PC-9 (cell line): ENCODE data around the gene ATP13A2.

Experiments used
- EZH2 ChIP-seq: fragments of 200-600 bp; sonication (generic); IDR thresholded peaks from 2 replicates; pipeline ENCODE4 v1.8.0; 2017; ENCODE audit warnings: antibody characterized with exemption, low read depth
- TF ChIP-seq, protein P1 (sequence below): fragments of 200-600 bp; sonication (generic); conservative IDR thresholded peaks from 2 replicates; pipeline ENCODE4 v1.6.1; 2017; ENCODE audit warnings: mixed run types, antibody characterized with exemption, mild to moderate bottlenecking, moderate library complexity

DNA sequence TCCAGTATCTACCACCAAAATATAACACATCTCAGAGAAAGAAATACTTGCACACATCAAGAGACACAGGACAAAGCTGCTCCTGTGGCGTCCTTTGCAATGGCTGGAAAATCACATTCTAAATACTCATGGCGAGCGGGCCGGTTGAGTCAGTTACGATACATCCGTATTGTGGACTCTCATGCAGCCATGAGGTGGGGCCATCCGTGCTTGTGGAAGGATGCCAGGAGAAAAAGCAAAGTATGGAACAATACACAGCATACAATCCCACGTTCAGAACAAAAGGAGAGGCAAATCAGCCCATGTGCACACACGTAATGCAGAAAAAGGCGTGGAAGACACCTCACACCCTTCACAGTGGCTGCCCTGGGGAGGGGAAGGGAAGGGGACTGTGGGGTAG lies 13.1 kb downstream of the ATP13A2 start:
- TF ChIP-seq EZH2 = no peak
- TF ChIP-seq, protein P1, sequence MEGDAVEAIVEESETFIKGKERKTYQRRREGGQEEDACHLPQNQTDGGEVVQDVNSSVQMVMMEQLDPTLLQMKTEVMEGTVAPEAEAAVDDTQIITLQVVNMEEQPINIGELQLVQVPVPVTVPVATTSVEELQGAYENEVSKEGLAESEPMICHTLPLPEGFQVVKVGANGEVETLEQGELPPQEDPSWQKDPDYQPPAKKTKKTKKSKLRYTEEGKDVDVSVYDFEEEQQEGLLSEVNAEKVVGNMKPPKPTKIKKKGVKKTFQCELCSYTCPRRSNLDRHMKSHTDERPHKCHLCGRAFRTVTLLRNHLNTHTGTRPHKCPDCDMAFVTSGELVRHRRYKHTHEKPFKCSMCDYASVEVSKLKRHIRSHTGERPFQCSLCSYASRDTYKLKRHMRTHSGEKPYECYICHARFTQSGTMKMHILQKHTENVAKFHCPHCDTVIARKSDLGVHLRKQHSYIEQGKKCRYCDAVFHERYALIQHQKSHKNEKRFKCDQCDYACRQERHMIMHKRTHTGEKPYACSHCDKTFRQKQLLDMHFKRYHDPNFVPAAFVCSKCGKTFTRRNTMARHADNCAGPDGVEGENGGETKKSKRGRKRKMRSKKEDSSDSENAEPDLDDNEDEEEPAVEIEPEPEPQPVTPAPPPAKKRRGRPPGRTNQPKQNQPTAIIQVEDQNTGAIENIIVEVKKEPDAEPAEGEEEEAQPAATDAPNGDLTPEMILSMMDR = no peak
